ENCODE measurements around the gene SP3.

Gene SP3

GRCh38 chr2:173993459-173993858, 28.3 kb upstream of the SP3 start:
- no peak for FAIRE-seq

- no peak for FAIRE-seq
These were observed 26.8 kb upstream of the SP3 start for GRCh38 chr2:173991856-173992588.

DNA sequence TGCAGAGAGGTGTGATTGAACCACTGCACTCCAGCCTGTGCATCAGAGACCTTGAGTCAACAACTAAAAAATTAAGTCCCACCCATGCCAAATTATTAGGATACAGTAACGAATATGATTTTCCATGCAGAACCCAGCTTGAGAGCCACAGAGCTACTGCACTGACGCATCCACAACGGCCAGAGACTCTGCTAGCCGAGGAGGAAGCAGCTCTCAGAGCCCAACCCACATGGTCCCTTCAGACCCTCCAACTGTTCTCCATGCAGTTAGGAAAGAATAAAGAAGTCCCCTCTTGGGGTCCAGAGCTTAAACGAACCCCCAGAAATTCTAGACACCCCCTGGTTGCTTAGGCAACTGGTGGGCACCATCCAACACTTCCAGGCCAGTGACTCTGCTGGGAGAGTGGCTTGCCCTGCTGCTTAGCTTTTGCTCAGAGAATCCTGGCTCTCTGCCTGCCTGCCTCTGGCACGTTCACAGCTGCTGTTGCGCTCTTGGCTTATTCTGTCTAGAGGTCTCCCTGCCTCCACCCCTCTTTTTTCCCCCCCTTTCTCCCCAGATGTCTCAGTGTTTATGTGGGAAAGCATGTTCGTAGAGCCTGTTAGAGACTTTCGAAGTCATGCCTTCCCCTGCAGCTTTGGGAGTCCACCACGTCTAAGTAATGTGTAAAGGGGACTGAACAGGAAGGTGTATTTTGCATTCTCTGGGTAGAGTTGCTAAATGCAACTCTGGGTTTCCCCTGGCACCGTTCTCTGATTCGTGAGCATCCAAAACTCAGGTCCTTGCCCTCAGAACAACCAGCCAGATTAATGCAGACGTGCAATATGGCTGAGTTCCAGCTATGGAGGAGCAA, 26.0 kb upstream of the SP3 start:
- no peak for FAIRE-seq

- no peak for FAIRE-seq
These were observed 25.1 kb upstream of the SP3 start for GRCh38 chr2:173990245-173990644.

DNA sequence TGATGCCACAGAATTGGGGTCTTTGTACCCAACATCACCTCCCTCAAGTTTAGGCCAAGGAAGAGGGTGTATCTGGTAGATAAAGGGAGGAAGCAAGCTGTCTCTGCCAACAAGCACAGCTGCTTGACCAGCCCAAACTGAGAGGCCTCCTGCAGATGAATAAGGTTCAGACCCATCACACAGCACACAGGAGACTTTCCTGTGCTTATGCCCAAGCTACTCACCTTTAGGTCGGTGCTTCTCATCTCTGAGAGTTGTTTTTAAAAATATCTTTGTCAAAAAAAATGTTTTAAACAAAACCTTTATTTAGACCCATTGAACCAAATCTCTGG, 24.7 kb upstream of the SP3 start:
- FAIRE-seq, result no peak

DNA sequence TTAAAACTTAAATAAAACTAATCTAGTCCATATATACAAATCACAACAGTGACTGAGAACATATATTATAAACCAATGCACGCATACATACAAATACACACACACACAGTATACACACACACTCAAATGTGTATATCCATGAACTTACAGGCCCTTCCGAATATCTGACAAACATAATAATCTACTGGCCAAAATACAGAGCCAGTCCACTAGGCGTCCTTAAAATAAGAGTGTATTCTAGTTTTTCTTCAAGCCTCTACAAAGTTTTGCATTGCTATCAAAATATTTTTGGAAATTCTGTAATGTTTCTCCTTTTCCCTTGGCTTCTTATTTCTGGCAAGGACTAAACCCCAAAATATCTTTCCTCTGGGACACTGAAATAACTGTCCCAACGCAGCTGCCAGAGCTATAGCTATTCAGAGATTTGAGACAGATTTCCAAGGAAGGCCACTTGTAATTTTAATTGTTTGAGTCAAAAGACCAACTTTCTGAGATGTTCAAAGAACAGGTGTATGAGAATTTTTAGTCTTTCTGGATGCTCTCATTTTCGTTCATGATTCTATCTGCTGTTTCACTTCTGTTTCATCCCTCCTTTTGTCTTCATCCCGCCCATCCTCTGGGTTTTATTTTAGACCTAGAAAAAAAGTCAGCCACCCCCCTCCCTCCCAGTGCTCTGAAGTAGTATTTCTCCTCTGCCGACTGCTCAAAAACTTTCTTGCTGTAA, 24.1 kb upstream of the SP3 start:
- no peak for FAIRE-seq

- FAIRE-seq, result no peak
These were observed 21.6 kb upstream of the SP3 start for GRCh38 chr2:173986805-173987204.

- no peak for FAIRE-seq
These were observed 20.4 kb upstream of the SP3 start for GRCh38 chr2:173985605-173985992.

DNA sequence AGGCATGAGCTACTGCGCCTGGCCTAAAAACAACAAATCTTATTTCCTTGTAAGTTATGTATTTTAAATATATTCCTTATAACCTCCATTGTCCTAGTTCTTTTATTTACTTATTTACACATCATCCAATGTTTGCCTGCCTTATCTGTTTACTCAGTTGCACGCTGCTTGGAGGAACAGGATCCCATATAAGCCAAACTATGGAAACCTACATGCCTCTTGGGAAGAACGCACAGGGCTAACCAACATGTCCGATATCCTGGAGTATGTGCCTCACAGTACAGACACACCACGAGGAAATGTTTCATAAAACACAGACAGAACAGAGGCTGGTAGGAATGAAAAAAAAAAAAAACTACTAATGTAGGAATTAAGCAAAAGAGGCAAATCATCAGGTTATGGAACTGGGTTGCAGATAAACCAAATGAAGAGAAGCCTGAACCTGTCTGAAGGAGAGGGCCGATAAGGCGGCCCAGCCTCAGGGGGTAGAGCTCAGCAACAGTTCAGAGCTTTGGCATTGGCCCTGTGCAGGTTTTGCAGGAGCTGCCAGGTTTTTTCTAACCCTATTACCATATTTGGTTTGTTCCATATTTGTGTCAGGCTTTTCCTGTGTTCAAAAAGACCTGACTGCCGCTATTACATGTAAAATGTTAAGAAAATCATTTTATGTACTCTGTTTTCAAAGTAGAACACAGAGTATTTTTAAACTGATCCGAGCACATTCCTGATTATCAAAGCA, 19.9 kb upstream of the SP3 start:
- no peak for FAIRE-seq

DNA sequence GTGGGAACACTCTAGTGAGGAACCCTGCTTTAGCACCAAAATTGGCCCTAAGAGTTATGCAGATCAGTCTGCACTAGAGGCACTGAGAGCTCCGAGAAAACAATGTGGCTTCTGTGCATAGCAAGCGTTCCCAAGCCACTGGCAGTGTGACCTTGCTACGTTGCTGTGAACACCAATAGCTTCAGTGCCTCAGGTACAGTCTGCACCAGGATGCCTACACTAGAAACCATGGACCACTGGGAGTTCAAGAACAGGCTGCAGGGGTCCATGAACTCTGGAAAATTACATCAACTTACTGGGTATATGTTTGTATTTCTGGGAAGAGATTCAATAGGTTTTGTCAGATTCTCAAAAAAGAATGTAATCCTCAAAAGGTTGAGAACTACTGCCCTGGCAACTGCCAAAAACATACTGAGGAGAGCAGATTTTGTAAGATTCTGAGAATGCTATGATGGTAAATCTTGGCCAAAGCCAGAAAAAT, 18.3 kb upstream of the SP3 start:
- FAIRE-seq, result no peak

DNA sequence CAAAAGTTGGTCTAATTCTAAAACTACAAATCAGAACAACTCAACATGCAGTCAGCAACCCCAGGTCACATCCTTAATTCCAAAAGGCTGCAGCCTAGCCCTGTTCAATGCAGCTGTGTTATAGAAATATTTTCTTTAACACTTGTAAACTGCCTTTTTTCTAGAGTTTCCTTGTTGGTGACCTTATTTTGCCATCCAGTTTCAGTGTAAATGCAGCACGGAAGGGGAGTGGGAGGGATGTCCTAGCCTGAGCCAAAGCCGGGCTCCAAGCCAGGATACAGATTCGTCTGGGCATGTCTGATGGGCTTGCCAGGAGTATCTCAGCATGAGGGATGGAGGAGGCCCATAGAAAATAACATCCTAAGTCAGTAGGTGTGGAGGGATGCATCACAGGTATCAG, 17.7 kb upstream of the SP3 start:
- FAIRE-seq, result no peak

GRCh38 chr2:173982182-173982714, 17.1 kb upstream of the SP3 start:
- no peak for FAIRE-seq

DNA sequence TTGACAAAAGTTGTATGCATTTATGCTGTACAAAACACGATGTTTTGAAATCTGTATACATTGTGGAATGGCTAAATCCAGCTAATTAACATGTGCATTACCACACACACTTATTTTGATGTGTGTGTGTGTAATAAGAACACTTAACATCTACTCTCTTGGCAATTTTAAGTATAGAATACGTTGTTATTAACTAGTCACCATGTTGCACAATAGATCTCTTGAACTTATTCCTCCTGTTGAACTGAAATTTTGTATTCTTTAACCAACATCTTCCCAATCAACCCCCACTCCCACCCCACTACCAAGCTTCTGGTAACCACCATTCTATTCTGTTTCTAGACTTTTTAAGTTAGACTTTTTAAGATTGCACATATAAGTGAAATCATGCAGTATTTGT, 16.3 kb upstream of the SP3 start:
- no peak for FAIRE-seq

GRCh38 chr2:173979751-173980351, 14.7 kb upstream of the SP3 start:
- FAIRE-seq, result no peak

DNA sequence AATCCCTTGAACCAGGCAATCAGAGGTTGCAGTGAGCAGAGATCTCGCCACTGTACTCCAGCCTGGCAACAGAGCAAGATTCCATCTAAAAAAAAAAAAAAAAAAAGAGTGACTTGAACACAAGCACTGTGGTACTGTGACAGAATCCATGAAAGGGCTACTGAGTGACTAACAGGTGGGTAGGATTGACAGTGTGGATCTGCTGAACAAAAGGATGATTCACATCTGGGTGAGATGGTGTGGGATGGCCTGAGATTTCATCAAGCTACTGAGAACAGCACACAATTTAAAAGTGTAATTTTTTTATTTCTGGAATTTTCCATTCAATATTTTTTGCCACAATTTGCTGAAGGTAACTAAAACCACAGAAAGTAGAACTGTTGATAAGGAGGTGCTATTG, 13.3 kb upstream of the SP3 start:
- no peak for FAIRE-seq

DNA sequence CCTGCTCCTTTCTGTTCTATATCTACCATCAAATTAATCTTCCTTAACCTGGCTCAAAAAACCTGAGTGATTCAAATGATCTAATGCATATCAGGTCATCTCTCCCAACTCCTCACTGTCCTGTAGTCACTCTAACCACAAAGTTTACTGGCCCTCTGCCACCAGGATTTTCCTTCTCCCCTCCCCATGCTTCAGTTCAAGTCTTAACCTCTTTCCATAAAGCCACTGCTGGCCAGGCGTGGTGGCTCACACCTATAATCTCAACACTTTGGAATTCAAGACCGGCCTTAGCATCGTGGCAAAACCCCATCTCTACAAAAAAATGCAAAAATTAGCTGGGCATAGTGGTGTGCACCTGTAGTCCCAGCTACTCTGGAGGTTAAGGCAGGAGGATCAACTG, 7.5 kb upstream of the SP3 start:
- no peak for FAIRE-seq

GRCh38 chr2:173972165-173972564, 7.0 kb upstream of the SP3 start:
- FAIRE-seq, result no peak

- no peak for FAIRE-seq
These were observed 5.3 kb upstream of the SP3 start for GRCh38 chr2:173970516-173970924.

DNA sequence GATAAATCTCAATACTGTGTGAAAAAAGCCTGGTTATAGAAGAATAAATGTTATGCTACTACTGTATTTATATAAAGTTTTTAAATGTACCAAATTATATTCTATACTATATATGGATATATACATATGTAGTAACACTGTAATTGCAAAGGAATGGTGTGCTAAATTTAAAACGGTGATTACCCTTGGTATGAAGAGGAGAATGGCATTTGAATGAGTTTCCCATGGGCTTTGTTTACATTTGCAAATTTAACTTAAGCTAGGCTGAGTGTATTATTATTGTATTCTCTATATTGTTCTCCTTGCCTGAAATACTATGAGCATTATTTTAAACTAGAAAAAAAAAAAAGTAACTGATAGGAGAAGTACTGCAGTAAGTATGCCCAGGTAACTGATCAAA, 4.7 kb upstream of the SP3 start:
- FAIRE-seq, result no peak

- no peak for FAIRE-seq
These were observed 3.4 kb upstream of the SP3 start for GRCh38 chr2:173968551-173968950.

DNA sequence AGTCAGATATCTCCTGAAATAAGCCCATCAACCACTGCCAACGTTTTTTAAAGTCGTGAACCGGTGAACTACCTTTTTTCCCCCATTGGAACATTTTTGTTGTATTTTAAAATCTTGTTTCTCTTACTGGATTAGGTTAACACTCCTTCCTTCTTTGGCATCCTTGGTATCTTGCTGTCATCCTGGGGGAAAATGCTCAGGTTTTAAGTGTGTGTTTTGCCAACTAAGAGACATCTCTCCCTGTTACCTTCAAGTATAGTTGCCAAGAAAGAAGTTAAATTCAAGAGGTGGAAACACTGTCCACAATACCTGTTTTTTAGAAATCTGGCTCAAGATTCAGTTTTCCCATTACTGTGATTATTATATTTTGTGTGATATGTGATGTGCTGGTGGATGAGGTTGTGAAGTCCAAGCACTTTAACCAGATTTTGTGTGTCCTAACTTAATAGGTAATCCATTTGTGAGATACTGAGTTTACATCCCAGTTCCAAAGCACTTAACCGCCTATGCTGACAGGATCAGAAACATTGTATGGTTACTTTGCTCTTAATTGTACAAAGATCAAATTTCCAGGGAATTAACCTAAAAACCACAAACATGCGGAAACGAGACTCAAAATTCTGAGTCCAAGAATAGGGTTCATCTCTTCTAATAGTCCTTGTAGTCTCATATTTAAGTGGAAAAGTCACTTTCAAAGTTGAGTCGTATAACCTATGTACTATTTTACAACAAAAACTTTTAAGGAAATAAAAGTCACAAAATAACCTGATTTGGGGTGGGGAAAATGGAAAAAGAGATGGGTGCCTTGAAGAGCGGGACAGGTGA, 1.3 kb upstream of the SP3 start:
- no peak for FAIRE-seq

All from colon (tissue), 2 donors.